Fibroblast of the aortic adventitia (primary cell): ENCODE measurements around the gene NCKAP5. TPM values are rescaled to one million over a fixed set of nuclear protein-coding genes. Genes with fewer than 3 reads are reported as not detected.

Experiments used
- DNase-seq: peaks from one replicate; pipeline ENCODE4 v3.0.0-alpha.2; 2010; ENCODE audit warnings: low read depth
- H3K4me3 ChIP-seq: 2 replicates; pipeline ENCODE4 v1.5.1; 2011; ENCODE audit warnings: low read depth, mild to moderate bottlenecking, control low read depth, low read length, moderate library complexity
- total RNA-seq: library from RNA; depleted of rRNA; stranded (reverse); fragments of >200 nt; gene quantifications from 2 replicates; pipeline ENCODE4 v1.2.3, GENCODE V29; 2012; ENCODE audit warnings: low replicate concordance
- TF ChIP-seq, protein P1 (sequence below): IDR thresholded peaks from 2 replicates; pipeline ENCODE4 v1.5.1; 2011; ENCODE audit warnings: mild to moderate bottlenecking, low read length, control low read depth, inconsistent platforms; ENCODE audit not compliant: insufficient read depth

The NCKAP5 gene
- total RNA-seq, 1 donor: 4.4 TPM

DNA sequence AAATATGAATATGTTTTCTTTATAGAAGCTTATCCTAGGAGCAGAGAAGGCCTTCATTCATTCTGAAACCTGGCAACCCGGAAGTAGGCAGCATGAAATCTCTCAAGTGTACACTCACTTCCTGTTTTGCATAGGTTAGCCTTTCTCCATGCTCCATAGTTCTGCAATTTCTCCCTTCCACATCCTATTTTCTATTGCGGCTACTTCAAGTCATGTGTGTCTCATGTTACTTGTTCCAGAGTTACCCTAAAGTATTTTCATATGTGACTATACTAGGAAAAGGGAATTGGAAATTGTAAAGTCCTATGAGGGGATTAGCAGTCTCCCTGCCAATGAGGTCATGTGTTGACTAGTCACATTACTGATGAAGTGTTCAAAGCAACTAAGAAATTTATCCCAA lies 320.6 kb downstream of the NCKAP5 start:
- H3K4me3 ChIP-seq: no peak overlapping the region
- no peak for DNase-seq
- TF ChIP-seq, protein P1, sequence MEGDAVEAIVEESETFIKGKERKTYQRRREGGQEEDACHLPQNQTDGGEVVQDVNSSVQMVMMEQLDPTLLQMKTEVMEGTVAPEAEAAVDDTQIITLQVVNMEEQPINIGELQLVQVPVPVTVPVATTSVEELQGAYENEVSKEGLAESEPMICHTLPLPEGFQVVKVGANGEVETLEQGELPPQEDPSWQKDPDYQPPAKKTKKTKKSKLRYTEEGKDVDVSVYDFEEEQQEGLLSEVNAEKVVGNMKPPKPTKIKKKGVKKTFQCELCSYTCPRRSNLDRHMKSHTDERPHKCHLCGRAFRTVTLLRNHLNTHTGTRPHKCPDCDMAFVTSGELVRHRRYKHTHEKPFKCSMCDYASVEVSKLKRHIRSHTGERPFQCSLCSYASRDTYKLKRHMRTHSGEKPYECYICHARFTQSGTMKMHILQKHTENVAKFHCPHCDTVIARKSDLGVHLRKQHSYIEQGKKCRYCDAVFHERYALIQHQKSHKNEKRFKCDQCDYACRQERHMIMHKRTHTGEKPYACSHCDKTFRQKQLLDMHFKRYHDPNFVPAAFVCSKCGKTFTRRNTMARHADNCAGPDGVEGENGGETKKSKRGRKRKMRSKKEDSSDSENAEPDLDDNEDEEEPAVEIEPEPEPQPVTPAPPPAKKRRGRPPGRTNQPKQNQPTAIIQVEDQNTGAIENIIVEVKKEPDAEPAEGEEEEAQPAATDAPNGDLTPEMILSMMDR: no peak

DNA sequence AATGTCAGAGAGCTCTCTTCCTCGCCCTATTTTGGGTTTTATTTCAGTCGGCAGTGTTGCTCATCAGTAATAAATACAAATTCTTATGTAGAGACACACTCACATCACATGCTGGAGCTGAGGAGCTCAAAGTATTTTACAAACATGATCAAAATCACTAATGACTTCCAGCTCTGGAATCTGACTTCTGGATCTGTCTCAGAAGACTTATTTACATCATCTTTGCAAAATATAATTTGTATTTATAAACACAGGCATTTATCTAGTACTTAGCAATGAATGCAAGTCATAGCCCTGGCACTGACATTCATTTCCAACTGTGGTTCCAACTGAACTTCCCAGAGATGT lies 327.1 kb downstream of the NCKAP5 start:
- peak overlapping the region; percentile 32 for H3K4me3 ChIP-seq
- TF ChIP-seq, protein P1: no peak
- DNase-seq: peak; percentile 49

DNA sequence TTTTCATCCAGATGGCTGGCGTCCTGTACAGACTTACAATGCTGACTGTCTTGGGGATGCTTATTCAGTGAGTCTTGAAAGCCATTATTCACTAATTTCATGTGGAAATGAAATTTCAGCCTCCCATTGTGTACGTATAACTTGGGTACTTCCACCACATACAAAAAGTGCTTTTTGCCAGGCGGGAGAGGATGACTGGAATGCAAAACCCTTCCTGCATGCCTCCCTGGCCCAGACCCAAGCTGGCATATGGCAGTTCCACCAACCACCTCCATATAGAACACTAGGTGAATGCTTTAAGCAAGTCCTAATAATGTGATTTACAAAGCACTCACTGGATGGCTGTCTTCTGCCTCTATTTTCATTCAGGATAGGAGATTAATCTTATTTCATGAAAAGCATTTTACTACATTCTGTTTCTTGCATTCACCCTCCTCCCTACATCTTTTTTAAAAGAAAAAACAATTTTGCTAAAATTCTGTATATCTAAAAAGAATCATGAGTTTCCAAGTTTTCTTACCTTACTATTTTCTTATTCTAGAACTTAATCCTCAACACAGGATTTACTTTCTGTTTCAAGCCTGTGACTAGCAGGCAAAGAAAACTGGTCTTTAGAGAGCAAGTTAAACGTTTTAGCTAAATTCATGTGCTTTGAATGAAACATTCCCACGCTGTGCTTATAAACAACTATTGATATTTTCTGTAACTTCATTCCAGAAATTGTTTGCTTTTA lies 327.6 kb downstream of the NCKAP5 start:
- DNase-seq: peak; percentile 7
- H3K4me3 ChIP-seq: peak overlapping the region; percentile 32
- TF ChIP-seq, protein P1: no peak

DNA sequence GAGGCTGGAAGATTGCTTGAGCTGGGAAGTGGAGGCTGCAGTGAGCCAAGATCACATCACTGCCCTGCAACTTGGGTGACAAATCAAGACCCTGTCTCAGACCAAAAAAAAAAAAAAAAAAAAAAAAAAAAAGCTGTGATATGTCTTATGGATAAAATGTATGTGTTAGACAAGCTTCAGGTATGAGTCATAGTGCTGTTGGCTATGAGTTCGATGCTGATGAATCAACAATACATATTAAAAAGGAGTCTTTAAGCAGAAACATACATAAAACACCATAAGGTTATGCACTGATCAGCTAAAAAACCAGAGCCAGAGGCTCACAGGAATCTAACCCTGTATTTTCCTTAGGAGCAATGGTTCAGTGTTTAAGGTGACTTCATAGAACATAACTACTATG lies 332.3 kb downstream of the NCKAP5 start:
- TF ChIP-seq, protein P1: no peak
- H3K4me3 ChIP-seq: no peak overlapping the region
- DNase-seq: peak; percentile 34

DNA sequence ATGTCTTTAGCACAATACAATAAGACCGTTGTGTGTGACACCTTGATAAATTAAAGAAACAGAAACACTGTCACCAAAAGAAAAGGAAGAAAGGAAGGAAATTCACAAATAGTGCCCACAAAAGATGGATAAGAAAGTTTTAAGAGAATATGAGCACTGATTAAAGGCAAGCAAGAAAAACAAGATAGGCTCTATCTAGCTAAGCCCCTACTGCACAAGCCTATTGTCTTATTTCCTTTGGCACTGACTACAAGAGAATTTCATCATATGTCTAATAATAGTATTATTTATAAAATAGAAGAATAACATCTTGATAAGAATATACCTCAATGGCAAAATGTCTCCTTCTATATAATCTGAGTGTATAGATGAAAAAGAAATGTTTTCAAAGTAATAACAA lies 335.7 kb downstream of the NCKAP5 start:
- peak; percentile 29 for DNase-seq
- no peak overlapping the region for H3K4me3 ChIP-seq
- TF ChIP-seq, protein P1: no peak

DNA sequence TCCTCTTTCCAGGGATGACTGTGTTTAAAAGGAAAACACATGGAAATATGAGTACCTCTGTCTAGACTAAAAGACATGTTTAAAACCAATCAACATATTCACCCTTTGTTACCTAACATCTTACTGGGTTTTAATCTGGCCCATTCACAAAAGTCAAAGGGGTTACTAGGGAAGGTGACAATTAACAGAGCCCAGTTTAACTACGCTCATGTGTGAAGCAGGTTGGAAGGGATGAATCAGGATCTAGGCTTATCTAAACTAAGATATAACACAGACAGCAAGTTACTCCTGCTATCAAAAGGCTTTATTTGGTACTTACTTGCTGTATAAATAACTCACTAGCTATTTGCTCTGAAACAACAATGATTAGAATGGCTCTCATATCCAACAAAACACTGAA lies 337.0 kb downstream of the NCKAP5 start:
- no peak overlapping the region for H3K4me3 ChIP-seq
- DNase-seq: no peak
- TF ChIP-seq, protein P1: no peak

DNA sequence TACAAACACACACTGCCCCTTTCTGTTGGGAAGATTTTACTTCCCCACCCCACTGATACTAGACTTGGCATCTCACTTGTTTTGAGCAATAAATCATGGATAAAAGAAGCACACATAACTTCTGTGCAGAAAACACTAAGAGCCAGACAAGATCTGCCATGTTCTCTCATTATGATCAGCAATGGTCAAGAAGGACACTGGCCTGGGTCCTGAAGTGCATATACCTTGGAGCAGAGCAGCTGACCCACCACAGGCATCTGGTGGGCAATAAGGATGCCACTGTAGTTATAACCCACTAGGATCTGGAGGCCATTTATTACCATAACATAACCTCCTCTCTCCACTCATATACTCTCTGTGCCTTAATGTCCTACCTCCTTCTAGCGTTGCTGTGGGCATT lies 338.3 kb downstream of the NCKAP5 start:
- DNase-seq: no peak
- TF ChIP-seq, protein P1: no peak
- no peak overlapping the region for H3K4me3 ChIP-seq
